ENCODE data around the gene CXCR4.
"Not testable (repeated sequence)": the region's sequence is repeated elsewhere in the genome, so short reads cannot be mapped to it uniquely, and the experiment has no call there.

Gene CXCR4

DNA sequence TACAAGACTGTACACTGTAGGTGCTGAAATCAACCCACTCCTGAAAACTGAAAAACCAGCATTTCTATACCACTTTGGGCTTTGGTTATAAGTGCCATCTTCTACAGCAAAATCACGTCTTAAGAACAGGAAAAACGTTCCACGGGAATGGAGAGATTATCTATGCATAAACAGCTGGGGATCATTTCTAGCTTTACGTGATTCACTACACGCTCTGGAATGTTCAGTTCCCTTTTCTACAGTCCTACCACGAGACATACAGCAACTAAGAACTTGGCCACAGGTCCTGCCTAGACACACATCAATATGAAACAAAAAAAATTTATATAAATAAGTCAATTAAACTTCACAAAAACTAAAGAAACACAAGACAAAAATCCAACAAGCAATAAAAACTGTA, 3.6 kb downstream of the CXCR4 start:
- no peak for DNase-seq (ENCODE audit: low spot score)

DNA sequence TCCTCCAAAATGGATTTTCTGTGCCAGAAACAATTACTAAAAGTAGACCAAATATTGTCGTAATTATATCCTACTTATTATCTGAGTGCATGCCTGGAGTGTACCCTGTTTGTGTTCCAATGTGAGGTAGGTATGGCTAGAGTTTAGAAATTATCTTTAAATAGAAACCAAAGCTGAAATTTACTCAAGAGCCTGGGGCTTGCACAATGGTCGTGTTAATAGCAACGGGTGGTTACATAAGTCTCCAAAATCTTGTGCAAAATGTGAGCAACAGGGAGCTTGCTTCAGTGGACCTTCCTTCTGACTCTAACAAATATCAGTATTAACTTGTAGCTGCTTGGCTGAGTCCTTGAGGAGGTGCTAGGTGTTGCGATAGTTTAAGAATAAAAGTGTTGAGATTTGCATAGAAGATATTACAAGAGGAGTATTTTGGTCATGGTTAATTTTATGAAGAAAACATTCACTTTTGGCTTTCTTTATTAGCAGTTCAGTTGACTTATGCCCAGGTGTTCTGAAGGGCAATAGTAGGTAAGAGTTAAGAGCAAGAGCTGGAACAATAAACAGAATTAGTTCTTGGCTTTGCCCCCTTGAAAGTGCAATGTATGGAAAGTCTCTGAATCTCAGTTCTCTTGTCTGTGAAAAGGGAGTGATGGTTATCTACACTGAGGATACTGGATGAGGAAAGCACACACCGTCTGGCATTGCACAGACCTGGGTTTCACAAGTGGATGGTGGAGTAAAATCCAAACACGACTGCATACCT, 4.6 kb downstream of the CXCR4 start:
- DNase-seq (ENCODE audit: low spot score) = no peak

DNA sequence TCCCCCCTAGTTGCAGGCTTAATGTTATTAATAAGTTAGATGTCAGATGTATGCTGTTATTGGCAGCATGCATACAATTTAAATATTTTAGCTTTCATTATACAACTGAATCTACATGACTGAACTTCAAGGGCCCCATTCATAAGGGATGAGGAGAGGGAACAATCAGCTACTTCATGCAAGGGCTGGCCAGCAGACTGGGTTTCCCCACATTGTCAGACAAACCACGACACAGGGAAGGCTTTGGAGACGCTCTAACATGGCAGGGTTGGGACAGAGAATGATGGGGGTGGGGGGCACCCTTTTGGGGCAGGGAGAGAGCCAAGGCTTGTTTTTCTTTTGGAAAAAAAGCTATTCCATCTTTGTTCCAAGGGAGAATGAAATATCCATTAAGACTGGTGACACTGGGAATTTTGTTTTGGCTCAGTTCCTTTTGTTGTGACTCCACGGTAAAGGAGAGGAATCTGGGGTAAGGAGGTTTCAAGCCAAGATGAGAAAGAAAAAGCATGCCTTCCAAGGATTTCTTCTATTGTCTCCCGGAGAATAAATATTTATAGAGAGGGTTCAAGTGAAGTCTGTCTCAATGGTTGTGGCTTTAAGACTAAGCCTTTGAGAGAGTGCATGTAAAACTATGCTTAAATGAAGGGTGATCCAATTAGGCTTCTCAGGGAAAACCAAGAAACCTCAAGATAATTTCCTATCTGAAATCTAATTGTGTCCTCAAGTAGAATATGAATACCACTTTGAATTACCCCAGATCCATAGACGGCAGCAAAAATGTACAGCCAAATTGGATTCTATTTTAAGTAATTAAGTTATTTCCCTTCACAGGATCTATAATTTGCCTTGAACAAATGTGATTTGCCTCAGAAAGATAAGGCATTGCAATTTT, 5.4 kb downstream of the CXCR4 start:
- no peak for DNase-seq (ENCODE audit: low spot score)

DNA sequence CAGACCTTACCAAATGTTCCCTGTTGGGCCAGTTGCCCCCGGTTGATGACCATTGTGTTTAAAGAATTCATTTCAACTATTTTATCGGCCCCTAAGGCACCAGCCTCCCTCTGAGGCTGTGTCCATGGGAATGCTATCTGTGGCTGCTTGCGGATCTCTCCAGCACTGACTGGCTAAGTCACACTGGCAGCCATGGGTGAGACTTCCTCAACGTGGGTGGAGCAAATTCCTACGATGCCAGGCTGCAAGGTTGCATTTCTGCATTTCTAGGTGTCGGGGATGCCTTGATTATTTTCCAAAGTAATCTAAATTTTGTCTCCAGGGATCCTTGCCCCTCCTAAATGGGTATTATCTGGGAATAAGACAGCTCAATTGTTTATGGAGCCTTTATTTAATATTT, 6.2 kb downstream of the CXCR4 start:
- no peak for DNase-seq (ENCODE audit: low spot score)

DNA sequence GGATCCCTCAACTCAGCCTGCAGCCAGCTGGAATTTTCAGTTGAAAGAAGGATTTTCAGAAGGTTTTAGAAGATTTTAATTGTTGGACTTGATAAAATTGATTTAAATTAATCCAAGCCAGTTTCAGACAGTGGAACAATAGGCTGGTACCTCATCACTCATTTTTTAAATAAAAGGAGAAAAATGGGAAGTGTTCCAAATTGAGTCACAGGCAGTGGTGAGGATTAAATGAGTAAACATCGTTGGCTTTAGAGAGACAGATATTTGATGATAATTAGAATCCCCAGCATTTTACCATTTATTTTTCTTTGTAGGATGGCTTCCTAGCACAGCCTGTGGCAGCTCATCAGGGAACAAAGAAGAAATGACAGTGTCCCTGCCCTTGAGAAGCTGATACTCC, 7.4 kb downstream of the CXCR4 start:
- no peak for DNase-seq (ENCODE audit: low spot score)

DNA sequence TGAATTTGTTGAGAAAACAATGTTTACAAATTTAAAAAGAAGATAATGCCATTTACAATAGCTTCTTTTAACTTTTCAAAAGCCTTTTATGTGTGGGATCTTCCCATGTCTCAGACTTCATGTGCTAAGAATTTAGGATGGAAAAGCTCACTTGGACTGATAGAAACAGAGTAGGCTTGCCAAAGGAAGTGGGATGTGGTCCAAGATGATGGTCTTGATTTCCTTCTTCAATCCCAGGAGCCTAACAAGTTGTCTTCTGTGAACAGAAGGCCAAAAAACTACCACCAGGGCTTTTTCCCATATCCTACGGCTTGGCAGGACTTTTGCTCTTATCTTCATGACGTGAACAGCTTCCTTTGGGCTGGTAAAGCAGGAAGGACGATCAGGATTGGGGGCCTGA, 9.5 kb downstream of the CXCR4 start:
- DNase-seq (ENCODE audit: low spot score) = no peak

DNA sequence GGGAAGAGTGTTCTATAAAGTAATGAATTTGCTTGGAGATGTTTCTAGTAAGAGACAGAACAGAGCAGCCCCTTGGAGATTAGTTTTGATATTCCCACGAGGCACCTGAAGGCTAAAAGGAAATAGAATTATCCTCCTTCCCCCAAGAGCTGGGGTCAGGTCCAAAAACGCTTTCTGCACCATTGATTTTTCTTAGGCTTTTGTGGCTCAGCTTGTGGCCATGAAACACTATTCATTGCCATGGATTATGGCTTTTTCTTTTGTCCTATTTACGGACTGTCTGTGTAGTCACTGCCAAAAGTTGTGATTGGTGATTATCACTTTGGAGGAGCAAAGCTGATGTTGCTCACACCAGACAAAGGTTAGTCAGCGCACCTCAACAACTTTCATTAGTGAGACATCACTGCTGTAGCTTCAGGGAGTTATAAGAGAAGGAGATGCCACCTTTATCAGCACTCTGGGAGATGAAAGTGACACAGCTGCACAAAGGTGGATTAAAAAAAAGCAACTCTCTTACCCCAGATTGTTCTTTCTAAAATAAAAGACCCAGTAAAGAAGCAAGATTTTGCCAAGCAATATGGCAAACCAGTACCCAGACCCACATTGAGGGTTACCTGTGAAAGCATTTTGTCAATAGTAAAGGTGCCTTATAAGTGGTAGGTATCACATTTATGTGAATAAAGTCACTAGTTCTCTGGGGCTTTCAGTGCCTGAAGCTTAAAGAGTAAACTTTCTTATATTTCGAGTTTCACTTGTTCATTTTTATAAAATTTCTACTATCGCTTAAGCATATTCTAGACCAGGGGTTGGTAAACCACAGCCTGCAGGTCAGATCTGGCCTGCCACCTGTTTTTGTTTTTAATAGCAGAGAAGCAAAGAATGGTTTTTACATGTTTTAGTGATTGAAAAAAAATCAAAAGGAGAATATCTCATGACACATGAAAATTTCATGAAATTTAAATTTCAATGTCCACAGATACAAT, 10.6 kb downstream of the CXCR4 start:
- DNase-seq (ENCODE audit: low spot score) = no peak

DNA sequence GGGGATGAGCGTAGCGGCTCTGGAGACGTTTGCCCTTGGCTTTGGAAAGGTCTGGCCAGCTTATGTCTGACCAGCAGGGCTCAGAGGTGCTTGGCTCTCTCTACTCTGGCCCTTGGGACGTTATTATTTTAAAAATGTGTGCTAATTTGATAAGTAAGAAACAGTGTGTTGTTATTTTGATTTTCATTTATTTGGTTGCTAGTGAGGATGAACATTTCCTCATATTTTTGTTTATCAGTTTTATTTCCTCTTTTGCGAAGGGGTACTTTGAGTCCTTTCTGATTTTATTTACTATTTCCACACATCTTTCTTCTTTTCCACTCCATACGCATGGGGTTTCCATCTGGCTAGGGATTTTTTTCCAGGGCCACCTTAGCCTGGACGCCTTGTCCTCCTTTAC, 11.4 kb downstream of the CXCR4 start:
- no peak for DNase-seq (ENCODE audit: low spot score)

DNA sequence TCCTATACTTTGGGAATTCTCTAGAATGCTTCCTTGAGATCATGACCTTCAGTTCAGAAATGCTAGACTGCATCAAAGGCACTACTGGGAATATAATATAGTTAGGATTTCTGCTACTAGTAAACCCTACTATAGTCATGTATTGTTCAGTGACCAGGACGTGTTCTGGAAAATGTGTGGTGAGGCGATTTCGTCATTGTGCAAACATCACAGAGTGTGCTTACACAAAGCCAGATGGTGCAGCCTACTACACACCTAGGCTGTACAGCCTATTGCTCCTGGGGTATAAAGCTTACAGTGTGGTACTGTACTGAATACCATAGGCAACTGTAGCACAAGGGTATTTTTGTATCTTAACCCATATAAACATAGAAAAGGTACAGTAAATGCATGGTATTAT, 13.0 kb downstream of the CXCR4 start:
- DNase-seq (ENCODE audit: low spot score) = no peak

DNA sequence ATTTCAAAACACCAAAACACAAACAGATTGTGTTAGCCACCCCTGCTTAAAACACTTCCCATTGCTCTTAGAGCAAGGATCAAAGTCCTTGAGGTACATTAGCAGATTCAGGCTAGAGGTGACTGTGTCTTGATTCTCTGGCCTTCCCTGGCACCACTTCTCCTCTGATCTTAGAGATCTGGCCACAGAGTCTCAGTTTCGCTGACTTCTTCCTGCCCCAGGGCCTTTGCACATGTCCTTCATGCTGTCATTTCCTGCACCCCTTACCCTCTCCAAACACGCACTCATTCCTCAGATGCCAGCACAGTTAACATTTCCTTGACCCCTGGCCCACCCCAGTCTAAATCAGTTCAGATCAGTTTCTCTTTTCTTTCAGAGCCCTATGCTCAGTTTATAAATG, 16.9 kb downstream of the CXCR4 start:
- no peak for DNase-seq (ENCODE audit: low spot score)

DNA sequence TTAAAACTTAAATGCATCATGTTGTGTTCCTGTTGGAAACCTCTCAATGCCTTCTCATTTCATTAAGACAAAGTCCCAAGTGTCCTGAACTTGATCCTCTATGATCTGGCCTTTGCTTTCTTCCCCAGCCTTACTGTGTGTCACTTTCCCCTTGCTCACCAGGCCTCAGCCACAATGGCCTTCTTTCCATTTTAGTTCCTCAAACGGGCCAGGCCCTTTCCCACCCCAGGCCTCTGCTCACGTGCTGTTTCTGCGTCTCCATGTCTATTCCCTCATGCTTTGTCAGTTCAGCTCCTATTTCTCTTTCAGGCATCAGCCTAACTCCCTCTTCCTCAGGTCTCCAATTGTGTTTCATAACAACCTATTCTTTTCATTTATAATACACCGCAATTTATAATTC, 19.5 kb downstream of the CXCR4 start:
- DNase-seq (ENCODE audit: low spot score) = no peak

DNA sequence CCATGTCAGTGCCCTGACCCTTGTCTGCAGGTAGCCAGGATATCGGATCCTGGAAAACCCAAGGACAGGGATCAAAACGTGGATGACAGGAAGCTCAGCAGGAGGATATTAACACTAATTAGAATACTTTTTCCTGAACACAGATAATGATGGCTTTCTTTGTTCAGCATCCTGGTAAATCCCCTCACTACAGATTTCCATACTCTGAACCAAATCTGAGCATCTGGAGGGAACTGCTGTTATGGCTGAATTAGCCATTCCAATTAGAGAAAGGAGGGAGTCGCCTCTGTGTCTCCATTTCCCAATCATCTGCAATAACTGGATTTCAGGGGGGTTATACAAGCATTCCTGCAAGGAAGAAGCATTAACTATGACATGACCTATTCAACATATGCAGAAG, 24.4 kb downstream of the CXCR4 start:
- DNase-seq (ENCODE audit: low spot score) = no peak

DNA sequence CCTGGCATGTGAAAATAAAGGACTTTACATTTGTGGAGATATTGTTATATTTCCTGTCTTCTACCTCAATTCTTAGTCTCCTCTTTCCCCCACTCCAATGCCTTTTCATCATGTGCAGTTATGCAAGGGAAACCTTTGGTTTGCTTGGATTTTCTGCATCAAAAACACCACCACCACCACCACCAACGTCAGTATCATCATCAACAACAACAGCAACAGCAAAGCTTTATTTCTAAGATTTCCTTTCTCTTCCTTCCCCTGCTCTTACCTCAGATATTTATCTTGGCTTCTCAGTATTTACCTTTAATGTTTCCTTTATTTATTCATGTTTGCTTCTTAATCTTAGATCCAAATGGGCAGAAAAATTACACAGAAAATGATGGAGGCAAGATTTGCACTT, 26.1 kb downstream of the CXCR4 start:
- no peak for DNase-seq (ENCODE audit: low spot score)

DNA sequence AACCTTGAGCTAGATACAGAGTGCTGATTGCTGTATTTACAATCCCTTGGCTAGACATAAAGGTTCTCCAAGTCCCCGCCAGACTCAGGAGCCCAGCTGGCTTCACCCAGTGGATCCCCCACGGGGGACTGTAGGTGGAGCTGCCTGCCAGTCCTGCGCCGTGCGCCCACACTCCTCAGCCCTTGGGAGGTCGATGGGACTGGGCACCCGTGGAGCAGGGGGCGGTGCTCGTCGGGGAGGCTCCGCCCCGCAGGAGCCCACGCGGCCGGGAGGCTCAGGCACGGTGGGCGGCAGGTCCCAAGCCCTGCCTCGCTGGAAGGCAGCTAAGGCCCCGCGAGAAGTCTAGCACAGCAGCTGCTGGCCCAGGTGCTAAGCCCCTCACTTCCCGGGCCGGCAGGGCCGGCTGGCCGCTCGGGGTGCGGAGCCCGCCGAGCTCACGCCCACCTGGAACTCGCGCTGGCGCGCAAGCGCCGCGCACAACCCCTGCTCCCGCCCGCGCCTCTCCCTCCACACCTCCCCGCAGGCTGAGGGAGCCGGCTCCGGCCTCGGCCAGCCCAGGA, 30.0 kb downstream of the CXCR4 start:
- not testable (repeated sequence) for DNase-seq (ENCODE audit: low spot score)

DNA sequence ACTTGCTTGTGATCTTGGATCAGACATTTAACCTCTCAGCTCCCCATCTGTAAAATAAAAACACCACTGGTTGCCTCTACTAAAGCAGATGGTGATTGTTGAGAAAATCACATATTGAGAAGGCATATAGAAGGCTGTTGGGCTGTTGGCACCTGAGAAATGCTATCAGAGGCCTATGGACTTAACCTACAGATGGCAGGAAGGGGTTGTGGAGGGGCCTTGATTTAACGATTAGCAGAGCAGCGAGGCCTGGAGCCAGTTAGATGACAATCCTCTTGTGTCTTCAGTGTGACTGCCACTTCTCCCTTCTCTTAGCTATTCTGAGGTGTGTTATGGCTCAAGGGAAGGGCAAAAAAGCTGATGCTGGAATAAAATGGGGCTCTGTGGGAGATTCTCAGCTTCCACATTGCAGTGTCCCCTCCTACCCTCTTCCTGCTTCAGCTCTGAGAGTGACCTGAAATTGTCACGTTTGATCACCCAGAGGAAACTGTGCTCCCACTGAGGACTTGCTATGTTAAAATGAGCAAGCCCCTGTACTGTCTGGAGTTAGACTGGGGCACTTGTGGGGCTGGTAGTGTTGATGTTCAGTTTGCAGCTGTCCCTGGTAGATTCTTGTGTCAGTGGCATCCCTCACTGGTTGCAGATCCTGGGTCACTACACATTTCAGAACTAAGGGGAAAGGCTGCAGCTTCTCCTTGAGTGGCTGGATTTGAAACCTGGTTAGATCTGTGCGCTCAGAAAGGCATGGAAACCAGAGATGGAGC, 31.5 kb downstream of the CXCR4 start:
- DNase-seq (ENCODE audit: low spot score) = no peak

DNA sequence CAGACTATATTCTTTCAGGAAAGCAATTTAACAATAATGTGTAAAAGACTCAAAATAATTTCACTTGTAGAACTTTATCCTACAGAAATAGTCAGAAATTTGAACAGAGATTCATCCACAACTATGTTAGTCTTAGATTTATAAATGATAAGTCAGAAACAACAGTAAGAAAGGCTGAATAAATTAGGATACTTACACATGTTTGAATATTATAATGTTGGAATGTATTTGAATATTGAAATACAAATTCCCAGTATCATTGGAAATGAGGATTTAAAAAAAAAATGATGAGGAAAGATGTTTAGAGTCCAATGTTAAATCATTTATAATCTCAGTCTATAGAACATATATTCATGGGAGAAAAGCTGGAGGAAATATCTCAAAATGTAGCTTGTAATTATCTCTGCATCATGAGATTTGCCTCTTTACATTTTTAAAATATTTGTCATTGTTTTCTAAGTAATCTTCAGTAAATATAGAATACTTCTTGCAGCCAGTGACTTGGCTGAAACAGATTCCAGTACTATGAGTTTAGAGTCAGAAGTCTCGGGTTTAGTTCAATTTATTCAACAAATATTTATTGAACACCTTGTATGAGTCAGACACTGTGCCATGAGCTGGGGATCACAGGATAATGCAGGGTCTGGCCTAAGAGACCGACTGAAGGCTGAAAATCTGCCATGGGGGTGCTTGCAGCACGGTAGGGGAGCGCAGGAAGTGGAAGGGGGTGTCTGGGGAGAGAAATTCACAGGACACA, 32.3 kb downstream of the CXCR4 start:
- DNase-seq (ENCODE audit: low spot score) = no peak

DNA sequence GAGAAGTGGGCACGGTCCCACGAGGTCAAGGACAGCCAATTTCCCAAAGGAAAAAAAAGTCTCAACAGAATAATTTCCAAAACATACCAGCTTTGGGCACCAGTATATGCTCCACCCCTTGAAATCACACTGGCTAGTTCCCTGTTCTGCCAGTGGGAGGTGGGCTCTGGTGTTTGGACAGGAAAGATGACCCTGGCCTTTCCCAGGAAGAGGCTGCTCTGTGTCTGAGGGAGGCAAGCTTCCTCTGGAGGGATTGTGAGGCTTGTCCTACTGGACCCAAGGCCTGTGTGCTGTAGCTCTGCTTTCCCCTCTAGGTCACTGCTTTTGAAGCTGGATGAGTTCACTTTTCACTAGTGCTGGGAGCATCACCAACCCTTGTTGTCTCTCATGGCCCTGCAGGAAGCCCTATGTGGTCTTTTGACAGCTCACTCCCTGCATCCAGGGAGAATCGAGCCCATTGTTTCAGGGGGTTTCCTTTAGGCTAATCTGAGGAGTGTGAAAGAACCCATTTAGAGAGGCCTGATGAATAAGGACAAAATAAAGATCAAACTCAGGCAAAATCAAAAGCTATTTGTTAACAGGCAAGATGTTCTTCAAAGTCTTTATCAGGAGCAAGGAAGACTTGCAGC, 36.3 kb downstream of the CXCR4 start:
- no peak for DNase-seq (ENCODE audit: low spot score)

DNA sequence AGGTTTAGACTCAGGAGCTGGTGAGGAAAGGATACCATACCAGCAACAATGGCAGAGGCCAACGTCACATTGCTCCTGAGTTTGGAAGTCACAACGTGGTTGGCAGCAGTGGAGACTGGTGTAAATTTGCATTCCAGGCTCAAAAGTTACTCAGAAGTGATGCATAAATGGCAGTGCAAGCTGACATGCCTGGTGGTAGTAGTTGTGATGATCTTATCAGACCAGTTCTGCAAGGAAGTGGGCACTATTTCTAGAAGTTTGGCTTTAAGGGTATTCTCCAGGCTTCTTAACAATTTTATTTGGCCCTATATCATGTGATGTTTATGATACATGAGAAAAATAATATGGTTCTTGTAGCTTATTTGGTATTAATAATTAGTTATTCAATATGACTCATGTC, 37.8 kb downstream of the CXCR4 start:
- DNase-seq (ENCODE audit: low spot score) = no peak

DNA sequence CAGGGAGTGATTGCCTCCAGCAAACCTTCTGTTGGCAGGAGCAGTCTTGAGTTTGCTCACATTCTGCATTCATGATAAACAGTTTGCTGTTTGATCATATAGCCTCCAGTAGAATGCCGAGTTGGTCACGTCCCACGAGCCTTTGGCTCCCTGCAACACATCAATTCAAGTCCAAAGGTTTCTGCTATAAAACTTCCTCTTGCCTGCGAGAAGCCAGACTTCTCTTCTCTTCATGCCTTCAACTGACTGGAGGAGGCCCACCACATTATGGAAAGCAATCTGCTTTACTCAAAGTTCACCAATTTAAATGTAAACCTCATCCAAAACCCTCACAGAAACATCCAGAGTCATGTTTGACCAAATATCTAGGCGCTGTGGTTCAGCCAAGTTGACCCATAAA, 40.8 kb downstream of the CXCR4 start:
- DNase-seq (ENCODE audit: low spot score) = no peak

DNA sequence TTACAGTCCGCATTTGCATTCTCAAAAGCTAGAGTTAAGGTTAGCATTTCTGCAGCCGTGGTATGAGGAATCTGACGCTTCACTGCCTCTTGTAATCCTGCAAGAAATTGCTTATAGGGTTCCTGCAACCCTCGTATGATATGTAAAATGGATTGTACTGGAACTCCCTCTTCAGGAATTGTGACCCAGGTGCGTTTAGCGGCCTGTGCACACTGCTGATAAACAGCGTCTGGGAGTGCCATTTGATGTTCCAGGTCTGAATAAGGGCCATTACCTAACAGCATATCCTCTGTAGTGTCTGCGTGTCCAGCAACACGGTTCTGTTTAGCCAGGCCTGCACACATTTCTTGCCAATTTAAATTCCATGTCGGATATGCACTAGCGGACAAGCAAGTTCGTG, 42.5 kb downstream of the CXCR4 start:
- no peak for DNase-seq (ENCODE audit: low spot score)
